ENCODE data around the gene SPATA22. TPM values are rescaled to one million over a fixed set of nuclear protein-coding genes. Genes with fewer than 3 reads are reported as not detected.
"Not testable (repeated sequence)": the region's sequence is repeated elsewhere in the genome, so short reads cannot be mapped to it uniquely, and the experiment has no call there.

The SPATA22 gene
- total RNA-seq, 1 donor from 2014 or later: not detected

DNA sequence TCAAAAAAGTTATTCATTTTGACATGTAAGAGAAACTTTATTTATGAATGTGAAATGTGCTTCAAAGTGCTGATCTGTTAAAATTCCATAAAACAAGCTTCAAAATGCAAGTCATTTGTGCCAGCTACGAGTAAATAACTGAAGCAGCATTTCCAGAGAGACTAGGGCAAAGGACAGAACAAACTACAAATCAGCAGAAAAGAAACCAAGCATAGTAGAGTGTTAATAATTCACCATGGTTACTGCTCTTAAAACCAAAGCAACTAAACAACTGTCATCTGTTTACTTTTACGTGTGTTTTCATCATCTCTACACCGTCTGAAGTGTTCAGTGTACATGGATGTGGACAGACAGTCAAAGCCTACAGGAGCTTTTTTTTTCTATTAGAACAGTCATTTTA, 2.6 kb upstream of the SPATA22 start:
- Mint-ChIP-seq H3K36me3 (ENCODE audit: low read depth, unreplicated experiment) (no peaks in the 10 kb centered on the region), H3K4me1 (ENCODE audit: low read depth, unreplicated experiment) (no peaks in the 10 kb centered on the region), H3K27me3 (ENCODE audit: low read depth, unreplicated experiment) (peaks cover 5% of the 10 kb centered on the region), H3K9me3 (ENCODE audit: unreplicated experiment) (no peaks in the 10 kb centered on the region), H3K27ac (ENCODE audit: unreplicated experiment) (no peak overlapping the region), H3K4me3 (ENCODE audit: unreplicated experiment) (no peak overlapping the region)
- Histone ChIP-seq H4K20me1 (ENCODE audit: insufficient read depth, low read length) (no peaks in the 10 kb centered on the region), H3K4me3 (ENCODE audit: insufficient read depth, low read depth, low read length) (no peak overlapping the region), H3K27ac (ENCODE audit: low read depth, low read length) (no peak overlapping the region), H3K4me2 (ENCODE audit: low read length) (no peak overlapping the region), H2AFZ (ENCODE audit: low read depth, low read length) (no peak overlapping the region), H3K9ac (ENCODE audit: low read length) (no peak overlapping the region), H3K4me1 (ENCODE audit: insufficient read depth, low read length) (no peaks in the 10 kb centered on the region), H3K27me3 (ENCODE audit: insufficient read depth, low read length) (no peaks in the 10 kb centered on the region), H3K36me3 (ENCODE audit: insufficient read depth, low read length) (no peaks in the 10 kb centered on the region), H3K79me2 (ENCODE audit: insufficient read depth, low read length) (no peaks in the 10 kb centered on the region), H3K9me3 (ENCODE audit: insufficient read depth, low read depth, low read length) (no peaks in the 10 kb centered on the region)
- FAIRE-seq: no peak
- no peak for DNase-seq (ENCODE audit: low read depth)
- TF ChIP-seq, protein P1, sequence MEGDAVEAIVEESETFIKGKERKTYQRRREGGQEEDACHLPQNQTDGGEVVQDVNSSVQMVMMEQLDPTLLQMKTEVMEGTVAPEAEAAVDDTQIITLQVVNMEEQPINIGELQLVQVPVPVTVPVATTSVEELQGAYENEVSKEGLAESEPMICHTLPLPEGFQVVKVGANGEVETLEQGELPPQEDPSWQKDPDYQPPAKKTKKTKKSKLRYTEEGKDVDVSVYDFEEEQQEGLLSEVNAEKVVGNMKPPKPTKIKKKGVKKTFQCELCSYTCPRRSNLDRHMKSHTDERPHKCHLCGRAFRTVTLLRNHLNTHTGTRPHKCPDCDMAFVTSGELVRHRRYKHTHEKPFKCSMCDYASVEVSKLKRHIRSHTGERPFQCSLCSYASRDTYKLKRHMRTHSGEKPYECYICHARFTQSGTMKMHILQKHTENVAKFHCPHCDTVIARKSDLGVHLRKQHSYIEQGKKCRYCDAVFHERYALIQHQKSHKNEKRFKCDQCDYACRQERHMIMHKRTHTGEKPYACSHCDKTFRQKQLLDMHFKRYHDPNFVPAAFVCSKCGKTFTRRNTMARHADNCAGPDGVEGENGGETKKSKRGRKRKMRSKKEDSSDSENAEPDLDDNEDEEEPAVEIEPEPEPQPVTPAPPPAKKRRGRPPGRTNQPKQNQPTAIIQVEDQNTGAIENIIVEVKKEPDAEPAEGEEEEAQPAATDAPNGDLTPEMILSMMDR (IDR thresholded peaks at IDR 0.05; ENCODE audit: insufficient read depth, low read depth, low read length): no peak
- no peak for TF ChIP-seq EZH2 (IDR thresholded peaks at IDR 0.05; ENCODE audit: insufficient read depth, low read length)

DNA sequence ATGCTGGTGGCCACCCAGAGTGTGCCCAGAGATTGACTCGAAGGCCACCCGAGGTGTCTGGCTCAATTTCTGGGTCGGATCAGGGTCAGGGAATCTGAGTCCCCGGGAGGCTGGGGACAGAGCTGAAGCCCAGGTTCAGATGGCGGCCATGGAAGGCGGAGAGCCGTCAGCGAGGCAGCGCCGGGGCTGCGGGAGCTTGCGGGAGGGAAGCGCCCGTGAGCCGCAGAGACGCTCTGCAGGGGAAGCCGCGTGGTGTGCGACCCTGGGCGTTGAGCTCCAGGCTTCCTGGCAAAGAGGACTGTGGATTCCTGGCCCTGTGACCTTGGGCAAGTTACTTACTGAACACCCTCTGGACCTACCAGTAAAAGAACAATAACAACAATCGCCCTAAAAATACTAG, 518 bp upstream of the SPATA22 start:
- FAIRE-seq: no peak
- H3K9me3 ChIP-seq (ENCODE audit: insufficient read depth, low read depth, low read length): no peaks in the 10 kb centered on the region
- TF ChIP-seq EZH2 (IDR thresholded peaks at IDR 0.05; ENCODE audit: insufficient read depth, low read length): no peak
- TF ChIP-seq, protein P1 (IDR thresholded peaks at IDR 0.05; ENCODE audit: insufficient read depth, low read depth, low read length): no peak
- no peak overlapping the region for H3K4me2 ChIP-seq (ENCODE audit: low read length)
- no peak overlapping the region for H3K4me3 ChIP-seq (ENCODE audit: insufficient read depth, low read depth, low read length)
- H3K4me1 ChIP-seq (ENCODE audit: insufficient read depth, low read length): no peaks in the 10 kb centered on the region
- no peak overlapping the region for H2AFZ ChIP-seq (ENCODE audit: low read depth, low read length)
- H3K27me3 Mint-ChIP-seq (ENCODE audit: low read depth, unreplicated experiment): no peaks in the 10 kb centered on the region
- DNase-seq (ENCODE audit: low read depth): no peak
- no peak overlapping the region for H3K4me3 Mint-ChIP-seq (ENCODE audit: unreplicated experiment)
- no peaks in the 10 kb centered on the region for H3K36me3 Mint-ChIP-seq (ENCODE audit: low read depth, unreplicated experiment)
- no peaks in the 10 kb centered on the region for H4K20me1 ChIP-seq (ENCODE audit: insufficient read depth, low read length)
- H3K79me2 ChIP-seq (ENCODE audit: insufficient read depth, low read length): no peaks in the 10 kb centered on the region
- H3K27ac ChIP-seq (ENCODE audit: low read depth, low read length): no peak overlapping the region
- H3K9me3 Mint-ChIP-seq (ENCODE audit: unreplicated experiment): no peaks in the 10 kb centered on the region
- H3K27ac Mint-ChIP-seq (ENCODE audit: unreplicated experiment): no peak overlapping the region
- H3K27me3 ChIP-seq (ENCODE audit: insufficient read depth, low read length): no peaks in the 10 kb centered on the region
- no peak overlapping the region for H3K9ac ChIP-seq (ENCODE audit: low read length)
- no peaks in the 10 kb centered on the region for H3K4me1 Mint-ChIP-seq (ENCODE audit: low read depth, unreplicated experiment)
- H3K36me3 ChIP-seq (ENCODE audit: insufficient read depth, low read length): no peaks in the 10 kb centered on the region

DNA sequence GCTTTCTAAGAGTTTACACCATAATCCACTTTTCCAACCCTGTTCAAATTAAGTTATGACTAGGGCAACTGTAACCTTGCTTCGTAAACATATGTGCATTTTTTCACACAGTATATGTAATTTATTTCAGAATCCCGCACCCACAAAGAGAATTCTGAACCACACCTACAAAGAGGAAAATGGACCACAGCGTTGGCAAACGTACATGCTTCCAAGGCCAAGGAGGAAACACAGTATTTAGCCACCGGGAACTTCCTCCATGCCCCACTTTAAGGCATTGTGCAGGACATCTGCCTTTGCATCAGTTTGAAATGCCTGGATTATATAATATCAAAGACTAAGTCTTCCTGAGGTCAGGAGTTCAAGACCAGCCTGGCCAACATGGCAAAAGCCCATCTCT, 2.1 kb downstream of the SPATA22 start:
- Histone ChIP-seq H4K20me1 (ENCODE audit: insufficient read depth, low read length) (no peaks in the 10 kb centered on the region), H3K9me3 (ENCODE audit: insufficient read depth, low read depth, low read length) (no peaks in the 10 kb centered on the region), H3K4me2 (ENCODE audit: low read length) (no peak overlapping the region), H3K4me3 (ENCODE audit: insufficient read depth, low read depth, low read length) (no peak overlapping the region), H3K27ac (ENCODE audit: low read depth, low read length) (no peak overlapping the region), H2AFZ (ENCODE audit: low read depth, low read length) (no peak overlapping the region), H3K9ac (ENCODE audit: low read length) (no peak overlapping the region), H3K36me3 (ENCODE audit: insufficient read depth, low read length) (no peaks in the 10 kb centered on the region), H3K4me1 (ENCODE audit: insufficient read depth, low read length) (no peaks in the 10 kb centered on the region), H3K79me2 (ENCODE audit: insufficient read depth, low read length) (no peaks in the 10 kb centered on the region), H3K27me3 (ENCODE audit: insufficient read depth, low read length) (no peaks in the 10 kb centered on the region)
- H3K36me3 Mint-ChIP-seq (ENCODE audit: low read depth, unreplicated experiment): no peaks in the 10 kb centered on the region
- no peak for TF ChIP-seq EZH2 (IDR thresholded peaks at IDR 0.05; ENCODE audit: insufficient read depth, low read length)
- TF ChIP-seq, protein P1 (IDR thresholded peaks at IDR 0.05; ENCODE audit: insufficient read depth, low read depth, low read length): no peak
- H3K4me3 Mint-ChIP-seq (ENCODE audit: unreplicated experiment): no peak overlapping the region
- no peak overlapping the region for H3K27ac Mint-ChIP-seq (ENCODE audit: unreplicated experiment)
- FAIRE-seq: no peak
- H3K4me1 Mint-ChIP-seq (ENCODE audit: low read depth, unreplicated experiment): no peaks in the 10 kb centered on the region
- no peak for DNase-seq (ENCODE audit: low read depth)
- no peaks in the 10 kb centered on the region for H3K27me3 Mint-ChIP-seq (ENCODE audit: low read depth, unreplicated experiment)
- no peaks in the 10 kb centered on the region for H3K9me3 Mint-ChIP-seq (ENCODE audit: unreplicated experiment)

DNA sequence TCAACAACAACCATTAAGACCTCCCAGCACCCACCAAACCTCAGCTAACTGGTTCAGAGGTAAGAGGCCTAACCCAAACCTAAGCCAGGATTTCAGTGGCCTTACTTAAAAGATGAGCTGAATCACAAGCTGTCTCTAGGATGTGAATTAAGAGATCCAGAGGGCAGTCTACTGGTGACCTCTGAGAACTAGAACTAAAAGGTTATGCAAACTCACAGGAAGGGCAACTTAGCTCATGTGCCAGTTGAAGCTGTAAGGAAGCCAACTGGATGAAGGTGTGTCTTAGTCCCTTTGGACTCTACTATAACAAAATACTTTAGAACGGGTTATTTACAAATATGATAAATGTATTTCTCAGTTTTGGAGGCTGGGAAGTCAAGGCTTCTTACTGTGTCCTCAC, 5.3 kb downstream of the SPATA22 start:
- H2AFZ ChIP-seq (ENCODE audit: low read depth, low read length); H3K9me3 ChIP-seq (ENCODE audit: insufficient read depth, low read depth, low read length); H3K27me3 Mint-ChIP-seq (ENCODE audit: low read depth, unreplicated experiment); H3K27ac ChIP-seq (ENCODE audit: low read depth, low read length); H3K9ac ChIP-seq (ENCODE audit: low read length); H3K4me3 Mint-ChIP-seq (ENCODE audit: unreplicated experiment); H3K4me1 Mint-ChIP-seq (ENCODE audit: low read depth, unreplicated experiment); H3K4me2 ChIP-seq (ENCODE audit: low read length); H3K36me3 Mint-ChIP-seq (ENCODE audit: low read depth, unreplicated experiment); DNase-seq (ENCODE audit: low read depth); H3K4me3 ChIP-seq (ENCODE audit: insufficient read depth, low read depth, low read length); H3K79me2 ChIP-seq (ENCODE audit: insufficient read depth, low read length); FAIRE-seq; H3K36me3 ChIP-seq (ENCODE audit: insufficient read depth, low read length); H4K20me1 ChIP-seq (ENCODE audit: insufficient read depth, low read length); H3K27me3 ChIP-seq (ENCODE audit: insufficient read depth, low read length); H3K27ac Mint-ChIP-seq (ENCODE audit: unreplicated experiment); H3K9me3 Mint-ChIP-seq (ENCODE audit: unreplicated experiment); H3K4me1 ChIP-seq (ENCODE audit: insufficient read depth, low read length): not testable (repeated sequence)

Data from astrocyte (in vitro differentiated cells and primary cell).